Prostate gland (tissue), 2 donors: ENCODE measurements around the gene ASPSCR1. TPM values are rescaled to one million over a fixed set of nuclear protein-coding genes. Genes with fewer than 3 reads are reported as not detected.

Experiments used
- DNase-seq: peaks from one replicate; pipeline ENCODE4 v3.0.0-alpha.2; 2019; ENCODE audit warnings: low spot score
- H3K27ac ChIP-seq, 2 donors: fragments of 200-600 bp; sonication (generic); 2 replicates each; pipeline ENCODE4 v1.5.1; 2017 to 2019
- H3K27me3 ChIP-seq: fragments of 200-600 bp; sonication (generic); replicated peaks from 2 replicates; pipeline ENCODE4 v1.5.1; 2019; ENCODE audit not compliant: insufficient read depth
- H3K36me3 ChIP-seq, 2 donors: fragments of 200-600 bp; sonication (generic); 1 replicate in 1 of 2; 2 replicates in 1 of 2; pipeline versions ENCODE4 v1.5.1 to v1.8.1; 2017 to 2019
- H3K4me1 ChIP-seq: fragments of 200-600 bp; sonication (generic); replicated peaks from 2 replicates; pipeline ENCODE4 v1.5.1; 2019
- H3K4me3 ChIP-seq, 2 donors: fragments of 200-600 bp; sonication (generic); 2 replicates each; pipeline ENCODE4 v1.5.1; 2017 to 2019
- H3K9me3 ChIP-seq: fragments of 200-600 bp; sonication (generic); 2 replicates; pipeline ENCODE4 v1.5.1; 2017
- POLR2A ChIP-seq: fragments of 450-650 bp; IDR thresholded peaks from one replicate; pipeline ENCODE4 v1.6.1; 2016; ENCODE audit warnings: antibody characterized with exemption, mild to moderate bottlenecking
- POLR2AphosphoS5 ChIP-seq: sonication (generic); formaldehyde crosslinking; IDR thresholded peaks from one replicate; pipeline ENCODE4 v1.6.1; 2017; ENCODE audit warnings: antibody characterized with exemption
- WGBS: methylation state at CpG from one replicate; pipeline ENCODE4 v1.1.5; 2018; 5-methylcytosine and 5-hydroxymethylcytosine counted together
- intact Hi-C: fragments of 100-400 bp; cut with DNase I; formaldehyde crosslinking; loops from one replicate; pipeline ENCODE4 v1.14.2; 2022
- total RNA-seq, 2 donors: library from RNA; depleted of rRNA; stranded (reverse); fragments of >200 nt; gene quantifications; one replicate each; pipeline ENCODE4 v1.1.0, GENCODE V29; 2016
- TF ChIP-seq, protein P1 (sequence below), 4 experiments: fragments of 200-600 bp in 2 of 4; fragments of 450-650 bp in 2 of 4; sonication (generic) in 2 of 4; IDR thresholded peaks; 1 replicate in 3 of 4; 2 replicates in 1 of 4; pipeline ENCODE4 v1.5.1; 2016 to 2019; ENCODE audit warnings: antibody characterized with exemption in 4 of 4, mild to moderate bottlenecking in 2 of 4, moderate library complexity in 2 of 4

Gene ASPSCR1
- total RNA-seq, 2 donors from 2014 or later, result 30.7 to 39.7 TPM

DNA sequence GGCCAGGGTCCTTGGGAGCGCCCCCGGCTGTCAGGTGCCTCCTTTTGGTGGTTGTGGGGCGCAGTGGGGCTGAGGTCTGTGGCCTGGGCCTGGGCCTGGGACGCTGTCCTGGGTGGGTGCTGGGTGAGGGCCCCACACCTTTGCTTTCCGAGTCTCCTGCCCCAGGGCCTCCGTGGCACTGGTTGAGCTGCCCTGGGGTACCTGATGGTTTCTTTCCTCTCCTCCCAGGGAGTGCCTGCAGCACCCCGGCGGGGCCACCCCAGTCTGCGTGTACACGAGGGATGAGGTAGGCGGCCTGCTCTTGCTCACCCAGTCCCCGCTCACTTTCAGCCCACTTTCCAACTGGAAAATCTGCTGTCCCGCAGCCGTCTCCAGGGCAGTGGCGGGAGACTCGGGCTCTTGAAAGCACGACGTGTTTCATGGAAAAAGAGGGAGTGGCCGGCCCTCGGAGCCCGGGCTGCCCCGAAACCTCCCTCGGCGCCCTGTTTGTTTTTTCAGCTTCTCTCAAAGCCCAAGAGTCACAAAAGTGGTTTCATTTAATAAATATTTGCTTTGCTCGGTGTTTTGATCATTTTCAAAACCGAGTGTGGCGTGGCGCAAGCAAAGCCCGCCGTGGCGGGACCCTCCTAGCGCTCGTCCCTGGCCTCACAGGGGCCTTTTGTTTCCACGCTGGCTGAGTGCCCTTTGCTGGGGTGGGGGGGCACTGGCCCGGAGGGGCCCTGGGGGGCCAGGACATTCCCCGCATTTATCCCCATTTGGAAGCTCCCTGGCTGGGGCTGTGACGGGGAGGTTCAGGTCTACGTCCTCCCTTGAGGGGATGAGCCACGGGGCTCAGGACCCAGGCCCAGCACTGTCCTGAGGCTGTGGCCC lies 17.4 kb downstream of the ASPSCR1 start:
- H3K27ac ChIP-seq, result no peak overlapping the region
- intact Hi-C loops, result no loop called here
- no peaks in the 10 kb centered on the region for H3K36me3 ChIP-seq
- H3K27me3 ChIP-seq, result no peaks in the 10 kb centered on the region
- no peak for TF ChIP-seq POLR2AphosphoS5
- TF ChIP-seq, protein P1, sequence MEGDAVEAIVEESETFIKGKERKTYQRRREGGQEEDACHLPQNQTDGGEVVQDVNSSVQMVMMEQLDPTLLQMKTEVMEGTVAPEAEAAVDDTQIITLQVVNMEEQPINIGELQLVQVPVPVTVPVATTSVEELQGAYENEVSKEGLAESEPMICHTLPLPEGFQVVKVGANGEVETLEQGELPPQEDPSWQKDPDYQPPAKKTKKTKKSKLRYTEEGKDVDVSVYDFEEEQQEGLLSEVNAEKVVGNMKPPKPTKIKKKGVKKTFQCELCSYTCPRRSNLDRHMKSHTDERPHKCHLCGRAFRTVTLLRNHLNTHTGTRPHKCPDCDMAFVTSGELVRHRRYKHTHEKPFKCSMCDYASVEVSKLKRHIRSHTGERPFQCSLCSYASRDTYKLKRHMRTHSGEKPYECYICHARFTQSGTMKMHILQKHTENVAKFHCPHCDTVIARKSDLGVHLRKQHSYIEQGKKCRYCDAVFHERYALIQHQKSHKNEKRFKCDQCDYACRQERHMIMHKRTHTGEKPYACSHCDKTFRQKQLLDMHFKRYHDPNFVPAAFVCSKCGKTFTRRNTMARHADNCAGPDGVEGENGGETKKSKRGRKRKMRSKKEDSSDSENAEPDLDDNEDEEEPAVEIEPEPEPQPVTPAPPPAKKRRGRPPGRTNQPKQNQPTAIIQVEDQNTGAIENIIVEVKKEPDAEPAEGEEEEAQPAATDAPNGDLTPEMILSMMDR (IDR thresholded peaks at IDR 0.05), result no peak
- TF ChIP-seq POLR2A, result no peak
- WGBS, result 71% methylated on average over 39 of the region's 39 CpGs
- no peak for DNase-seq
- H3K4me1 ChIP-seq, result peaks cover 14% of the 10 kb centered on the region
- no peak overlapping the region for H3K4me3 ChIP-seq
- no peaks in the 10 kb centered on the region for H3K9me3 ChIP-seq

DNA sequence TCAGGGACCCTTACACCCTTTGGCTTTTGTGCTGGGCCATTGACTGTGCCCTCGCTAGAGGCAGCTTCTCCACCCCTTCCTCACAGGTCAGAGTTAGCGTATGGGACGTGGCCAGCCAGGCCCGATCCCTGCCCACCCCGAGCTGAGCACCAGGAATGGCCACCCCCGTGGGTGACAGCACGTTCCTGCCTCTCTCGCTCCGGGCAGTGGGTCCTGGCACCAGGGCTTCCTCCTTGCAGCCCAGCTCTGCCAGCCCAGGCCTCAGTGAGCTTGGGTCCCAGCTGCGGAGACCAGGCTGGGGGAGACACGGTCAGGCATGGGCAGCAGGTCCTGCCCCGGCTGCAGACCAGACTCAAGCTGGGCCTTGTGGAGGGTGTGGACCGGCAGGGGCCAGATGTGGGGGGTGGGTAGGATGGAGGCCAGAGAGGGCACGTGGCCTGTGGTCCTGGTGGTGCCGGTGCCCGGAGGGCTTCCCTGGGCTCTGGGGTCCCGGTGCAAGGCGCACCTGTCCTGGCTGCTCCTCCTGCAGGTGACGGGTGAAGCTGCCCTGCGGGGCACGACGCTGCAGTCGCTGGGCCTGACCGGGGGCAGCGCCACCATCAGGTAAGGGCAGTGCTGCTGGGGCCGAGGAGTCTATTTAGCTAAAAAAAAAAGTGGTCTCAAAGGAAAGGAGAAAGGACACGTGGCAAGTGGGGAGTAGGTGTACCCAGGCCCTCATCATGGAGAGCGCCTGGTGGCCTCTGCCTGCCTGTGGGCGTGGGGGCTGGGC lies 18.2 kb downstream of the ASPSCR1 start:
- TF ChIP-seq POLR2AphosphoS5, result no peak
- TF ChIP-seq, protein P1 (IDR thresholded peaks at IDR 0.05), result no peak
- no peak for TF ChIP-seq POLR2A
- Histone ChIP-seq H3K4me1 (peaks cover 14% of the 10 kb centered on the region), H3K27ac (no peak overlapping the region), H3K27me3 (no peaks in the 10 kb centered on the region), H3K36me3 (no peaks in the 10 kb centered on the region), H3K4me3 (no peak overlapping the region), H3K9me3 (no peaks in the 10 kb centered on the region)
- DNase-seq, result no peak
- WGBS, result 93% methylated on average over 29 of the region's 29 CpGs
- intact Hi-C loops, result no loop called here

DNA sequence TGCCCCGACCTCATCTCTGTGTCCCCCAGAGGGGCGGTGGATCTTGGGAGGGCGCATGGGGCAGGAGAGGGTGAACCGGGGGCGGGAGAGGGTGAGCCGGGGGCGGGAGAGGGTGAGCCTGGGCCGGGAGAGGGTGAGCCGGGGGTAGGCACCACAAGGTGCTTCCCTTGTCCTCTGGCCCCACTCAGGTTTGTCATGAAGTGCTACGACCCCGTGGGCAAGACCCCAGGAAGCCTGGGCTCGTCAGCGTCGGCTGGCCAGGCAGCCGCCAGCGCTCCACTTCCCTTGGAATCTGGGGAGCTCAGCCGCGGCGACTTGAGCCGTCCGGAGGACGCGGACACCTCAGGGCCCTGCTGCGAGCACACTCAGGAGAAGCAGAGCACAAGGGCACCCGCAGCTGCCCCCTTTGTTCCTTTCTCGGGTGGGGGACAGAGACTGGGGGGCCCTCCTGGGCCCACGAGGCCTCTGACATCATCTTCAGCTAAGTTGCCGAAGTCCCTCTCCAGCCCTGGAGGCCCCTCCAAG lies 18.9 kb downstream of the ASPSCR1 start:
- no peaks in the 10 kb centered on the region for H3K9me3 ChIP-seq
- no peak for DNase-seq
- no peaks in the 10 kb centered on the region for H3K27me3 ChIP-seq
- 89% methylated on average over 28 of the region's 28 CpGs for WGBS
- H3K4me3 ChIP-seq, result no peak overlapping the region
- no peaks in the 10 kb centered on the region for H3K36me3 ChIP-seq
- peaks cover 11% of the 10 kb centered on the region for H3K4me1 ChIP-seq
- intact Hi-C loops, result no loop called here
- no peak overlapping the region for H3K27ac ChIP-seq
- no peak for TF ChIP-seq POLR2AphosphoS5
- no peak for TF ChIP-seq POLR2A
- TF ChIP-seq, protein P1 (IDR thresholded peaks at IDR 0.05), result no peak

DNA sequence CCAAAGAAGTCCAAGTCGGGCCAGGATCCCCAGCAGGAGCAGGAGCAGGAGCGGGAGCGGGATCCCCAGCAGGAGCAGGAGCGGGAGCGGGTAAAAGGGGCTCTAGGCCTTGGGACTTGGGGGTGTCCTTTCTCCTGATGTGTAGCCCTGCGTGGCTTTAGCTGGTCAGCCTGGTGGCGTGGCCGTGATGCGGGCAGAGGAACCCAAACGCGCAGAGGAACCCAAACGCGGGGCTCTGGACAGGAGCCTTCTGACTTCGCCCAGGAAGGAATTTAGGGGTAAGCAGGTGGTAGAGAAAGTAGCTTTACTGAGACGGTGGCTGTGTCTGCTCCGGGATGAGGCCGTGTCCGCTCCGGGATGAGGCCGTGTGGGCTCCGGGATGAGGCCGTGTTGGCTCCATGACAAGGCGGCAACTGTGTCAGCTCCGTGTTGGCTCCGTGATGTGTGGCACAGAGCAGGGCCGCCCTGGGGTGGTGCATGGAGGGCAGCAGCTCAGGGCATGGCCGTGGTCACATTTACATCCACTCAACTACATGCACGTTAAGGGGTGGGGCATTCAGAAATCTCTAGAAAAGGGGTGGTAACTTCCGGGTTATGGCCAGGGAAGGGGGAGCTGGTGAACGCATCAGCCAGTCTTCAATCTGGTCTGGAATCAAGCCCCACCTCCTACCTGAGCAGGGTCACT lies 19.5 kb downstream of the ASPSCR1 start:
- Histone ChIP-seq H3K9me3 (no peaks in the 10 kb centered on the region), H3K36me3 (no peaks in the 10 kb centered on the region), H3K27ac (no peak overlapping the region), H3K4me3 (no peak overlapping the region), H3K27me3 (no peaks in the 10 kb centered on the region), H3K4me1 (peaks cover 8% of the 10 kb centered on the region)
- WGBS, result 91% methylated on average over 30 of the region's 30 CpGs
- no peak for DNase-seq
- TF ChIP-seq POLR2A (no peak), POLR2AphosphoS5 (no peak)
- TF ChIP-seq, protein P1 (IDR thresholded peaks at IDR 0.05), result no peak
- intact Hi-C loops, result no loop called here
